GM12891 (cell line): Measurements from ENCODE around the gene OOSP3.
"Not testable (repeated sequence)": the region's sequence is repeated elsewhere in the genome, so short reads cannot be mapped to it uniquely, and the experiment has no call there.

Source experiments
- POLR2A ChIP-seq: IDR thresholded peaks from 2 replicates; pipeline ENCODE4 v1.6.1; 2011; ENCODE audit warnings: low read depth, low read length, control low read depth
- POLR2AphosphoS5 ChIP-seq: IDR thresholded peaks from 2 replicates; pipeline ENCODE4 v1.6.1; 2011; ENCODE audit warnings: low read depth, low read length, control low read depth
- TAF1 ChIP-seq: IDR thresholded peaks from 2 replicates; pipeline ENCODE4 v1.6.1; 2011; ENCODE audit warnings: low read depth, low read length, control low read depth

DNA sequence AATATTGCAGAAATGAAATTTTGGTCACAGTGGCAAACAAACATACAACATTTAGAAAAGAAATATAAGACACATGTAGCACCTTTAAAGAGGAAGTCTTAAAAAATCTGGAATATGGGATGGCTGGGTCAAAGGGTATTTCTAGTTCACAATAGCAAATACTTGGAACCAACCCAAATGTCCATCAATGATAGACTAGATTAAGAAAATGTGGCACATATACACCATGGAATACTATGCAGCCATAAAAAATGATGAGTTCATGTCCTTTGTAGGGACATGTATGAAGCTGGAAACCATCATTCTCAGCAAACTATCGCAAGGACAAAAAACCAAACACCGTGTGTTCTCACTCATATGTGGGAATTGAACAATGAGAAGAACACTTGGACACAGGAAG is 25.0 kb downstream of the OOSP3 start:
- not testable (repeated sequence) for TF ChIP-seq TAF1, POLR2A, POLR2AphosphoS5
